Activated T-cell treated with anti-CD3 and anti-CD28 coated beads, Interleukin-2, amount 50 U/mL, for 72 hours (primary cell): ENCODE data around the gene NCBP3. TPM values are rescaled to one million over a fixed set of nuclear protein-coding genes. Genes with fewer than 3 reads are reported as not detected.
A peak's percentile ranks its signal among the peaks of the same experiment; 100 is the strongest.
"Not testable (repeated sequence)": the region's sequence is repeated elsewhere in the genome, so short reads cannot be mapped to it uniquely, and the experiment has no call there.

Experiments
- ATAC-seq, 2 donors: fragments of 150-1000 bp; cut with Tn5 transposase; replicated peaks in 1 of 2; 2 replicates each; pipeline ENCODE4 v1.10.0; 2021; ENCODE audit warnings: moderate library complexity in 2 of 2, mild to moderate bottlenecking in 1 of 2
- DNase-seq, 2 donors: peaks; one replicate each; pipeline ENCODE4 v3.0.0; 2021 to 2022; ENCODE audit warnings: mixed read lengths in 1 of 2
- H3K27ac Mint-ChIP-seq: one replicate; pipeline ENCODE4 v1.8.0; 2022; ENCODE audit warnings: mild to moderate bottlenecking, moderate library complexity, mixed read lengths
- H3K27me3 Mint-ChIP-seq: one replicate; pipeline ENCODE4 v1.8.0; 2022; ENCODE audit warnings: low read depth, mixed read lengths
- H3K36me3 Mint-ChIP-seq, 2 donors: one replicate each; pipeline ENCODE4 v1.8.0; 2022; ENCODE audit warnings: mixed read lengths in 2 of 2, mild to moderate bottlenecking in 1 of 2; ENCODE audit not compliant: insufficient read depth in 2 of 2
- H3K4me1 Mint-ChIP-seq: one replicate; pipeline ENCODE4 v1.8.0; 2022; ENCODE audit warnings: low read depth, mixed read lengths
- H3K4me3 Mint-ChIP-seq, 2 donors: one replicate each; pipeline ENCODE4 v1.8.0; 2022; ENCODE audit warnings: mild to moderate bottlenecking in 2 of 2, mixed read lengths in 2 of 2, moderate library complexity in 2 of 2
- H3K9me3 Mint-ChIP-seq, 2 donors: one replicate each; pipeline ENCODE4 v1.8.0; 2022; ENCODE audit warnings: mixed read lengths in 2 of 2
- total RNA-seq, 2 donors: library from RNA; stranded (reverse); gene quantifications; one replicate each; pipeline ENCODE4 v1.2.3, GENCODE V29; 2022

The NCBP3 gene
- total RNA-seq, 2 donors from 2014 or later = 65.1 to 65.8 TPM

- H3K4me3 Mint-ChIP-seq = no peak overlapping the region
- DNase-seq (no peak), ATAC-seq (no peak)
- no peaks in the 10 kb centered on the region for H3K9me3 Mint-ChIP-seq
- no peaks in the 10 kb centered on the region for H3K36me3 Mint-ChIP-seq
- H3K27ac Mint-ChIP-seq = no peak overlapping the region
- peaks cover 6% of the 10 kb centered on the region for H3K4me1 Mint-ChIP-seq
- peaks cover 10% of the 10 kb centered on the region for H3K27me3 Mint-ChIP-seq
Observed at GRCh38 chr17:3851461-3852100, 5.5 kb upstream of the NCBP3 start.

GRCh38 chr17:3848229-3848835 is 2.3 kb upstream of the NCBP3 start:
- no peaks in the 10 kb centered on the region for H3K9me3 Mint-ChIP-seq
- no peak for DNase-seq
- peaks cover 28% of the 10 kb centered on the region for H3K4me1 Mint-ChIP-seq
- no peak overlapping the region for H3K4me3 Mint-ChIP-seq
- H3K36me3 Mint-ChIP-seq = peaks cover 0 to 3% of the 10 kb centered on the region in 2 donors
- peaks cover 10% of the 10 kb centered on the region for H3K27me3 Mint-ChIP-seq
- H3K27ac Mint-ChIP-seq = no peak overlapping the region
- ATAC-seq = no peak

- Mint-ChIP-seq H3K4me3 (peak overlapping the region in 1 of 2 donors; percentile 95), H3K27me3 (peaks cover 10% of the 10 kb centered on the region), H3K9me3 (no peaks in the 10 kb centered on the region), H3K27ac (peak overlapping the region; percentile 66), H3K4me1 (peaks cover 30% of the 10 kb centered on the region), H3K36me3 (peaks cover 2 to 3% of the 10 kb centered on the region in 2 donors)
- no peak for DNase-seq
- no peak for ATAC-seq
Observed at GRCh38 chr17:3847165-3847670, 1.2 kb upstream of the NCBP3 start.

- H3K27me3 Mint-ChIP-seq = peaks cover 10% of the 10 kb centered on the region
- peaks cover 2 to 3% of the 10 kb centered on the region in 2 donors for H3K36me3 Mint-ChIP-seq
- ATAC-seq (no peak), DNase-seq (no peak)
- H3K9me3 Mint-ChIP-seq = no peaks in the 10 kb centered on the region
- H3K27ac Mint-ChIP-seq = peak overlapping the region; percentile 66
- H3K4me3 Mint-ChIP-seq = peak overlapping the region; percentile 94 to 95
- peaks cover 30% of the 10 kb centered on the region for H3K4me1 Mint-ChIP-seq
Observed at GRCh38 chr17:3846437-3847164, 555 bp upstream of the NCBP3 start.

- Mint-ChIP-seq H3K9me3 (no peaks in the 10 kb centered on the region), H3K27me3 (peaks cover 10% of the 10 kb centered on the region)
Observed at GRCh38 chr17:3845291-3845620, 790 bp downstream of the NCBP3 start.

GRCh38 chr17:3844556-3844955 is 1.5 kb downstream of the NCBP3 start:
- not testable (repeated sequence) for ATAC-seq

More at GRCh38 chr17:3845291-3845620, 790 bp downstream of the NCBP3 start:
- Mint-ChIP-seq H3K4me3 (peak overlapping the region; percentile 94 to 95), H3K27ac (peak overlapping the region; percentile 90), H3K4me1 (peaks cover 36% of the 10 kb centered on the region), H3K36me3 (peaks cover 7% of the 10 kb centered on the region in 2 donors)
- ATAC-seq (peak; percentile 36 to 53), DNase-seq (peak; percentile 60)

GRCh38 chr17:3843935-3844516 is 2.0 kb downstream of the NCBP3 start:
- Mint-ChIP-seq H3K4me3 (peak overlapping the region; percentile 94 to 95), H3K36me3 (peaks cover 8 to 10% of the 10 kb centered on the region in 2 donors), H3K4me1 (peaks cover 36% of the 10 kb centered on the region), H3K9me3 (no peaks in the 10 kb centered on the region), H3K27me3 (no peaks in the 10 kb centered on the region), H3K27ac (peak overlapping the region; percentile 24)
- peak; percentile 47 to 52 for DNase-seq
- no peak for ATAC-seq

More at GRCh38 chr17:3844556-3844955, 1.5 kb downstream of the NCBP3 start:
- Mint-ChIP-seq H3K27ac (peak overlapping the region; percentile 90), H3K4me3 (peak overlapping the region; percentile 94 to 95), H3K4me1 (peaks cover 36% of the 10 kb centered on the region)
- not testable (repeated sequence) for H3K27me3 Mint-ChIP-seq, DNase-seq, H3K36me3 Mint-ChIP-seq, H3K9me3 Mint-ChIP-seq

GRCh38 chr17:3838206-3838605 is 7.8 kb downstream of the NCBP3 start:
- ATAC-seq (no peak), DNase-seq (no peak)
- H3K9me3 Mint-ChIP-seq = no peaks in the 10 kb centered on the region
- H3K27me3 Mint-ChIP-seq = no peaks in the 10 kb centered on the region
- H3K4me1 Mint-ChIP-seq = peaks cover 7% of the 10 kb centered on the region
- H3K27ac Mint-ChIP-seq = no peak overlapping the region
- no peak overlapping the region for H3K4me3 Mint-ChIP-seq
- H3K36me3 Mint-ChIP-seq = peaks cover 5 to 16% of the 10 kb centered on the region in 2 donors

GRCh38 chr17:3836551-3836950 is 9.5 kb downstream of the NCBP3 start:
- Mint-ChIP-seq H3K4me3 (no peak overlapping the region), H3K27ac (no peak overlapping the region), H3K4me1 (peaks cover 6% of the 10 kb centered on the region), H3K27me3 (no peaks in the 10 kb centered on the region), H3K36me3 (peaks cover 5 to 16% of the 10 kb centered on the region in 2 donors), H3K9me3 (no peaks in the 10 kb centered on the region)
- no peak for ATAC-seq
- no peak for DNase-seq

GRCh38 chr17:3835410-3836229 is 10.4 kb downstream of the NCBP3 start:
- Mint-ChIP-seq H3K9me3 (no peaks in the 10 kb centered on the region), H3K36me3 (peaks cover 2 to 13% of the 10 kb centered on the region in 2 donors), H3K27ac (peak overlapping the region; percentile 15), H3K4me1 (peaks cover 2% of the 10 kb centered on the region), H3K4me3 (no peak overlapping the region), H3K27me3 (no peaks in the 10 kb centered on the region)
- ATAC-seq (no peak), DNase-seq (no peak)

GRCh38 chr17:3834811-3835210 is 11.2 kb downstream of the NCBP3 start:
- Mint-ChIP-seq H3K36me3 (peaks cover 2 to 11% of the 10 kb centered on the region in 2 donors), H3K27me3 (no peaks in the 10 kb centered on the region), H3K9me3 (no peaks in the 10 kb centered on the region), H3K4me1 (no peaks in the 10 kb centered on the region), H3K4me3 (no peak overlapping the region), H3K27ac (no peak overlapping the region)
- no peak for ATAC-seq
- DNase-seq = no peak

- DNase-seq = no peak
Observed at GRCh38 chr17:3828852-3829232, 17.2 kb downstream of the NCBP3 start.

More at GRCh38 chr17:3828852-3829232, 17.2 kb downstream of the NCBP3 start:
- H3K4me1 Mint-ChIP-seq = peaks cover 5% of the 10 kb centered on the region
- H3K9me3 Mint-ChIP-seq = no peaks in the 10 kb centered on the region
- no peak overlapping the region for H3K27ac Mint-ChIP-seq
- no peak for ATAC-seq
- H3K27me3 Mint-ChIP-seq = no peaks in the 10 kb centered on the region
- no peak overlapping the region for H3K4me3 Mint-ChIP-seq
- H3K36me3 Mint-ChIP-seq = peaks cover 3 to 26% of the 10 kb centered on the region in 2 donors
